HG02571 (cell line): ENCODE data around the gene C11orf98.
"Not testable (repeated sequence)": the region's sequence is repeated elsewhere in the genome, so short reads cannot be mapped to it uniquely, and the experiment has no call there.

Experiments used
- ATAC-seq: cut with Tn5 transposase; IDR thresholded peaks from one replicate; pipeline ENCODE4 v1.9.1; 2021; ENCODE audit warnings: mild to moderate bottlenecking, moderate library complexity; ENCODE audit not compliant: unreplicated experiment

C11orf98 gene

DNA sequence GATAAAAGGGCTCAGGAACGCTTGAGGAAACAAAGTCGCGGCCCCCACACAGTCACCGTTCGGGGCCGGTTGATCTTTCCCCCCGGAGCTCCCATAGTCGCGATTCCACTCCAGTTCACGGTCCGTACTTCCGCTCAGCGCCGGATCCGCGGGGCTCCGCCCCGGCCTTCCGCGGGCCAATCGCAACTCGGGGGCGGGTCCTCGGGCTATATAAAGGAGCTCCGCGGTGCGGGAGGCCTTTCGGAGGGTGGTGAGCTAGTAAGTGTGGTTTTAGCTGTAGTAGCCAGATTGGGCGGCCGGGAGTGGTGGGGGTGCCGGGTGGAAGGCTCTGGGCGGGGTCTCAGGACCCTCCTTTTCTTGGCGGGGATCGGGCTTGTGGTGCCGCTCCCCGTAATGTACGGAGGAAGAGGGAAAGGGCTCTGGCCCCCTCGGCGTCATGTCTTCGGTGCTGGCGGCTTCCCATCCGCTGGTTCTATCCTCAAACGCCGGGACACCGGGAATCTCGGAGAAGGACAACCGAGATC lies at the start of gene C11orf98, which contains the start of gene CSKMT:
Gene C11orf98 (minus strand): TSS at position 136 of the 524 bp plus-strand sequence. CDS start 41 bp downstream, at position 95.
Gene CSKMT (plus strand): TSS at position 238 of the 524 bp plus-strand sequence. CDS start 568 bp downstream, outside the sequence.
- peak; percentile 74 for ATAC-seq

DNA sequence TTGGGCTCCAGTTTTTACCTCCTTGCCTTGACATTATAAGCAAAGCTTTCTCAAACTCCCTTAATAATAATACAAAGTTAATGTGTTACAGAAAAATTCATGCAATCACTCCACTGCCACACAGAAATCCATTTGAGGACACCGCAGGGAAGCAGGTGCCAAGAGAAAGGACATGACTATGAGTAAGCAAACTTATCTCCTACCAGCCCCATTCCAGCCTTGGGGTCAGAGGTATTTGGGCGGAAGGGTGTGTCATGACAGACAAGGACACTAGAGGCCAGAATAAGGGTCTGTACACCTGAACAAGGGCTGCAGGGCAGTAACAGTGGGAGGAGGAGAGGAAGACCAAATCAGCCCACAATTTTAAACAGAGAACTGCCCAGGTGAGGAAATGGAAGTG lies 48.3 kb upstream of the C11orf98 start:
- ATAC-seq = no peak

DNA sequence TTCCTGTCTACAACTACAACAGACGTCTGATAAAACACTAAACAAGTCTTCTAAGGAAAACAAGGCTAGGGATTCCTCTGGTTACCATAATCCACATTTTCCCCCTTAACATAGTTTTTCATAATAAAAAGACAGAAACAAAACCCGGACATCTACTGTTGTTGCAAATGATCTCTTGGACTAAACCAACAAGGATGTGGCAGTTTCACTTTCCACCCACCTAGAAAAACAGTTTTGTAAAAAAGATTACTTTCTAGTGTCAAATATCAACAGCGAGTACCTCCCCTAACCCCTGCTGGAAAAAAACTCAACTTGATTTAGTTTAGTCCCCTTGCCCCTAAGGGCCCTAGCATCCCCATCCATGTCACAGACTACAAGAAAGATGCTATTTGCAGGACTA lies 47.9 kb upstream of the C11orf98 start:
- no peak for ATAC-seq

DNA sequence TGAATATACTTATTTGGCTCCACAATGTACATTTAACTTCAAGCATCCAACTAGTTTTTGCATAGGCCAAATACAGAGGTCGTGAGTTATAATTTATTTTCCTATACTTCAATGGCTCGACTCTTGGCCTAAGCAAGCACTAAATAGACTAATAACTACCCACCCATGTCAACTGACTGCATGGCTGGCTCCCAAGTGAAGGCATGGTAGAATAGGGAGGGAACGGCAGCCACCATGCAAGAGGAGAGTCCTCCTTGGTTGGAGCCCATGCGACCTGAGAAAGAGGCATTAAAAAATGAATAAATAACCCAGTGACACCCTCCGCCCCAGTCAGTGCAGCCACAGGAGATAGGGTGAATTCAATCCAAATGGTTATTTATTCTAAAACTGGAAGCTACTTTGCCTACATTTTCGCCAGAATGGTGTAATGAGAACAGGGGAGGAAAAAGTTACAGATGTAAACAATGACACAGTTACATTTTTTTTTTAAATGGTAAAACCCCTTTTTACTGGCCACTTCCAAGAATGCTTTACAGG lies 47.3 kb upstream of the C11orf98 start:
- ATAC-seq = no peak

DNA sequence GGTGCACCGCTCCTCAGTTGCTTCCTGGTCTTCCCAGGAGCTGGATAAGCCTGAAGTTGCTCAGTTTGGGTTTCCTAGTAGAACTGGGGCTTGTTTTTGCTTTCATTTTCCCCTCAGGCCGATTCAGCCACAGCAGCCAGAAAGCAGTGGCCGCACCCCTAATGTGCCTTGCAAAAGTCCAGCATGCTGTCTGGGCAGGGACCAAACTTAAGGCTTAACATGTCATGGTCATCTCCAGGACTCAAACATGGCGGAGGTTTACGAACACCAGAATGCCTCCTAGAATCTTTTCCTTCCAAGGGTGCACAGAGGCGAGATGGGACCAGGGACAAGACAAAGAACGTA lies 45.0 kb upstream of the C11orf98 start:
- ATAC-seq = peak; percentile 1

DNA sequence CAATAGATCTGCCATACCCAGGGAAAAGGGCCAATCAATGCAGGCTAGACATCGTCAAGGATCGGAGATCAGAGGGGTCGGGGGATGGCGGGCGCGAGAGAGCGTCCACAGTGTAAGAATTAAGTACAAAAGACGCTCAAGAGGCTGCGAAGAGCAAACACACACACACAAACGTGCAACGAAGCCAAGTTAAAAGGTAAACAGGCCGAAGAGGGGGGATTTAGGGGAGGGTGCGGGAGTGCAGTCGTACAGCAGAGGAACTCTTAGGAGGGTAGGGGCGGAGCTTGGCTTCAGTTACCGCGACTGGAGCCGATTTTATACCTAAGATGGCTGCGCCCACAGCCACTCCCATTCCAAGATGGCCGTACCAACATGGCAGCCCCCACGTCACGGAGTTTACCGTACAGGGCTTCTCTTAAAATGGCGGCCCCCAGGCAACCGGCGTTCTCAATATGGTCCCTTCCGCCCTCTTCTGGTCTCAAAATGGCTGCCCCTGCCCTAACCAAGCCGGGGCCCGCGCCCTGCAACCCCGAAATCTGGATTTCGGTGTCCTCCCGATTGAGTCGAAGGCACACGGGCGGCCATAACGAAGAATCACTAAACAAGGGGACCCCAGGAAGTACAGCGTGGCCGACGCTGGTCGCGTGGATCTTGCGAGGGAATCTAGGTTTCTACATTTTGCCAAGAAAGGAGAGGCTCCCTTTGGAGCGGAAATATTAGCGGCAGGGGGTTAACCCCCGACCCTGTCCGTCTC lies 44.4 kb upstream of the C11orf98 start:
- ATAC-seq = peak; percentile 67

DNA sequence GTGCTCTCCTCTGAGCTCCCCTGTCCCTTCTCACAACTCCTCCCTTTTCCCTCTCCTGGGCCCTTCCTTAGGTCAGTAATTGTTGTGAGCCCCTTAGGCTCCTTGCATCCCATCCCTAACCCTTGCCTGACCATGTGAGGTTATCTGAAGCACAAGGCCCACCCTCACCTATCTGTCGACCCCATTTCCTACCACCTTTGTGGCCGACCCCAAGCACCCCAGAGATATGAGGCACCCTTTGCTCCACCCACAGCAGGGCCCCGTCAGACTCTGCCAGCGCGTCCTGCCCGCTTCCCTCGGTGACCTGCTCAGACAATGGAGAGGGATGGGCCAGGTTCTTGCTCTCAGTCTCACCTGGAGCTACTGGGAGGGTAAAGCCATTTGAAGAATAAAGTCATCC lies 43.8 kb upstream of the C11orf98 start:
- ATAC-seq = no peak

DNA sequence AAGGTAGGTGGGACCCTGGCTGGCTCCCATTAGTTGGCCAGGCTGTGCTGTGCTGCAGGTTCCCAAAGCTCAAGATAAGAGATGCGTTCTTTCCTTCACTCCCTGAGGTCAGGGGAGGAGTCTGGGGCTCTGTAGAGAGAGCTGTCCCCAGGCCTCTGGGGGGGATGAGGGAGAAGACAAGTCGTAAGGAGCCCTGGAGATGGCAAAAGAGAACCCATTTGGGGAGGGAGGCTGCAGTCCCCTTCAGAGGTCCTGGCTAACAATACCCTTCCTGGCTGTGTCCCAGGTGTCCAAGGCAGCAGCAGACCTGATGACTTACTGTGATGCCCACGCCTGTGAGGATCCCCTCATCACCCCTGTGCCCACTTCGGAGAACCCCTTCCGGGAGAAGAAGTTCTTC lies 43.4 kb upstream of the C11orf98 start:
- ATAC-seq = no peak

DNA sequence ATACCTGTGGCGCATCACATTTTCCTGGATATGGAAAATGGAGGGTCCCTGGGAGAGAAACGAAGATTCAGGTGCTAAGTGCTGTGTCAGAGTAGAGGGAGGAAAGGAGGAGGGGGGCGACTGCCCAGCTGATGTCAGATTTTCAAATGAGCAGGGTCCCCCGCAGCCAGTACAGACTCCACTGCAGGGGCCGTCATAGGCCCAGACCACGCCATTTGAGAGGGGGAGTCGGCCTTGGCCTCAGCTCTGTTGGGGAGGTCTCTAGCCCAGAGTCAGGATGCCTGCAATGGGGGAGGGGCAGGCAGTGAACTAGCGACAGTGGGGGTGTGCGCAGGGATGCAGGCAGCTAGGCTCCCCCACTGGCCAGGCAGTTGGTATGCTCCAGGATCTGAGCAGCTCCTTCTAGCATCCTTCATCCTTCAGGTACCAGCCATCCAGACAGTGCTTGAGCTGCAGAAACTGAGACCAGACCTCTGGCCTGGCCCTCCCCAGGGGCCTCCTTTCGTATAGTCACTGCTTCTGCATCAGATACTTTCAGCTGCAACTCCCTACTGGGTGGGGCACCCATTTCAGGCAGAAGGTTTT lies 42.4 kb upstream of the C11orf98 start, which contains the start of the genes BSCL2 and GNG3:
Gene BSCL2 (minus strand): TSS at position 148 of the 585 bp plus-strand sequence. CDS start 229 bp downstream, outside the sequence.
Gene GNG3 (plus strand): TSS at position 400 of the 585 bp plus-strand sequence. CDS start 620 bp downstream, outside the sequence.
- no peak for ATAC-seq

DNA sequence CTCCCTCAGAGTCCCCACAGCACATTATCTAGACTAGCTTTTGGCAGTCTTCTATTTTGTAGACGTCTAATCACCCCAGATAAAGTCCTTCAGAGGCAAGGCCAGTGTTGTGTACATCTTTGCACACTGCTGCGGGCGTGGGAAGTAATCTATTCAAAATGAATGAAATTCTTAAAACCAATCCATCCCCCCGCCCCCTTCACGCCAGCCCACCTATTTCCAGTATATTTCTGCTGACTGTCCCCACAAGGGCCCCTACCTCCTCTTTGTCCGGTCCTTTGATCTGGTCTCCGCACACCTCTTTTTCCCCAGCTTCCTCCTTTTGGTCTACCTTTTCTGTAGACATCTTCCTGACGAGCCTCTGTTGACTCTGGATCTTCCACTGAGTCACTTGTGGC lies 41.8 kb upstream of the C11orf98 start:
- no peak for ATAC-seq

DNA sequence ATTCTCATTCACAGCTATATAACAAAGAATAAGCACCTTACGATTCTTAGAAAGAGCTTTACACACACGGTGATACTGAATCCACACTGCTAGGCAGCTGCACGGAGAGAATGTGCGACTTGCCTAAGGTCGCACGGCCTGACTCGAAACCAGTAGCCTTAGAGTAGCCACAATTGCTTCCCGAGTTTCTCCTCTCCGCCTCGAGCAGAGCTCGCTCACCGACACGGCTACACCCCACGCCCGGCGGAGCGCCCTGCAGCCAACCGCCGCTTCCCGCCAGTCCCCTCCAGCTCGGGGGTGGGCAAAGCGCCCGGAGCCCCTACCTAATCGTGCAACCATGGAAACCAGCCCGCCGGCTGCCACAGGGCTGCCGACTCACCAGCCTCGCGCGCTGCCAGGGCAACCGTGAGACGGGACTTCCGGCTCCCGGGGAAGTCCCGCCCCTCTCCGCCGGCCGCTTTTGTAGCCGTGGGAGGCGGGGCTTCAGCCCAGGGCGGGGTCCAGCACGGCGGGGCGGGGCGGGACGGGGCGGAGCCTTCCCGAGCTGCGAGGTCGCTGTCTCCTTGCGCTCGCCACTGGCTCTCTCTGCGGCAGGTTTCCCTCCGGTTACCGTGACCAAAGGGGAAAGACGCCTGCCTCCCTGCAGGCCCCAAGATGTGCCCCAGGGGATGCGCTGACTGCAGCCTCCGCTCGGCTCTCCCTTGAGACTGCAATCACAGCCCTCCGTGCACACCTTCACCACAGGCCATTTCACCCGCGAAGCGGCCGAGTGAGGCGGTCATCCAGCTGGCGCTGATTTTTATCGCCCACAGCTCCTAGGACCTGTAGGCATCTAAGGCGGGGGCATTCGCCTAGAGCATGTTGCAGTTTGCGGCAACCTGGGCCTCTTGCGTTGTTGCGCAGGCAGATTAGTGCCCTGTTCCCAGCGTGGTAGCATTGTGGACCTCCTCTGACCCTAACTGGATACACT lies 41.2 kb upstream of the C11orf98 start:
- peak; percentile 53 for ATAC-seq

DNA sequence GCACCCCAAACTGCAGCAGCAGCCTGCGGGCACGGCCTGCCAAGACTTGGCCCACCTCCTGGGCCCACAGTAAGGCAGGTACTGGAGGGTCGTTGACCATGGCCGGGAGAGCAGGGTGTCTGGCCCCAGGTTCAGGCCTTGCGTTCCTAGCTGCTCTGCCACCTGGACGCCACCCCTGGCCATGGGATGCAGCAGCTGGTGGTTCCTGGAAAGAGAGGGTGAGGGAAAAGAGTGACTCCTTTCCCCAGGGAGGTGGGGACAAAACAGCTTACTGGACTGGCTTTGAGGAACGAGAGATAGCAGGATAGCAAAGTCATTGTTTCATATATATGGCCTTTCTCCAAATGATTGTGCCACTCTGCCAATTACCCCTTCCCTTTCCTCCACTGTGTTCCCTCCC lies 40.4 kb upstream of the C11orf98 start:
- ATAC-seq = no peak

DNA sequence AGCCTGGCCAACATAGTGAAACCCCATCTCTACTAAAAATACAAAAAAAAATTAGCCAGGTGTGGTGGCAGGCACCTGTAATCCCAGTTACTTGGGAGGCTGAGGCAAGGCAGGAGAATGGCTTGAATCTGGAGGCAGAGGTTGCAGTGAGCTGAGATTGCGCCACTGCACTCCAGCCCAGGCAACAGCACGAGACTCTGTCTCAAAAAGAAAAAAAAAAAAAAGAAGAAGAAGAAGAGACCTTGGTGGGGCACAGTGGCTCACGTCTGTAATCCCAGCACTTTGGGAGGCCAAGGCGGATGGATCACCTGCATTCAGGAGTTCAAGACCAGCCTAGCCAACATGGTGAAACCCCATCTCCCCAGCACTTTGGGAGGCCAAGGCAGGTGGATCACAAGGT lies 38.9 kb upstream of the C11orf98 start:
- ATAC-seq = not testable (repeated sequence)

DNA sequence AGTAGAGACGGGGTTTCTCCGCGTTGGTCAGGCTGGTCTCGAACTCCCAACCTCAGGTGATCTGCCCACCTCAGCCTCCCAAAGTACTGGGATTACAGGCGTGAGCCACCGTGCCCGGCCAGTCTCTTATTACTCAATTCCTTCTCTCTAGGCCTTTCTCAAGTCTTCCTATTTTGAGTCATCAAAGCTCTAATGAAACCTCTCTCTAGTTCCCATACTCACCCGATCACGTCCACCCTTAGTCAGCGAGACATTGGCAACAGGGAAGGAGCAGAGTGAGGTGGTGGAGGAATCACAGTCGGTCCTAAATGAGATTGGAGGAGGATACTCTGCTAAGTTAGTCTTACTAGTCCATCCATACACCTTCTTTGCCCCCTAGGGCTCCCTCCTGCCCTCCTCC lies 37.2 kb upstream of the C11orf98 start:
- ATAC-seq = no peak

DNA sequence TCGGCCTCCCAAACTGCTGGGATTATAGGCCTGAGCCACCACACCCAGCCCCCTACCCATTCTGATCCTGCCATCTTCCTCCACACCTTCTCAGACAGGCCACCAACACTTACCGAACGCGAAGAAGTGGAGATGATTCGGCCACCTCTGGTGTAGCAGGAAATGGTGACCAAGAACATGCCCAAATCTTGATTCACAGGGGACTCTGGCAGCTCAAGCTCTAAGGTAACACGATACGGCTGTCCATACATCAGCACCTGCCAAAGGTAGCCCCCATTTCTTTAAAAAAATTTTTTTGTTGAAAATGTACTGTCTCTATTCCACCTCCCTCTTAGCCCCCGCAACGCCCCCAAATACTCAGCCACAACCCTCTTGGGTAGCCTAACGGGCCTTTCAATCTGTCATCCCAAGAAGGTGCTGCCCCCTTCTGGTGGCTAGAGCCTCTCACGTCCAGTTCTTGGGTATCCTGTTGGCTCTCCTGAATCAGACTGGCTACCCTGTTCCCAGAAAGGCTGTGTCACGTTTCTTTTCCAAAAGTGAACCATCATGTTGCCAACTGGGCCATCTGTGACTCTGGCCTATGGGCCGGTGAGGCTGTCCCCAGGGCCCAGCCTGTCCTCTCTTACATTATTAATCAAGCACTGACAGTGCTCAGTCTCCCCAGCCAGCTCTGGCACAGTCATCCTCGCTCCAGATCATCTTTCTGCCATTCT lies 29.6 kb upstream of the C11orf98 start:
- no peak for ATAC-seq

DNA sequence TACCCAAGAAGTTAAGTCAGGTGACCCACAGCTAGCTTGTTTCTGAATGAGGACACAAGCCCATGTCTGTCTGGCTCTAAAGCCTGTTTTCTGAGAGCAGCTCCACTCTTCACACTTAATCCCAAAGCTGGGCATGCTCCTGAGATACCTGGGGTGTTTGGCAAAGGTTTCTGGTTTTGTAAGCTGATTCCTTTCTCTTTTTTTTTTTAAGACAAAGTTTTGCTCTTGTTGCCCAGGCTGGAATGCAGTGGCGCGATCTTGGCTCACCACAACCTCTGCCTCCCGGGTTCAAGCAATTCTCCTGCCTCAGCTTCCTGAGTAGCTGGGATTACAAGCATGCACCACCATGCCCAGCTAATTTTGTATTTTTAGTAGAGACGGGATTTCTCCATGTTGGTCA lies 28.6 kb upstream of the C11orf98 start:
- not testable (repeated sequence) for ATAC-seq

DNA sequence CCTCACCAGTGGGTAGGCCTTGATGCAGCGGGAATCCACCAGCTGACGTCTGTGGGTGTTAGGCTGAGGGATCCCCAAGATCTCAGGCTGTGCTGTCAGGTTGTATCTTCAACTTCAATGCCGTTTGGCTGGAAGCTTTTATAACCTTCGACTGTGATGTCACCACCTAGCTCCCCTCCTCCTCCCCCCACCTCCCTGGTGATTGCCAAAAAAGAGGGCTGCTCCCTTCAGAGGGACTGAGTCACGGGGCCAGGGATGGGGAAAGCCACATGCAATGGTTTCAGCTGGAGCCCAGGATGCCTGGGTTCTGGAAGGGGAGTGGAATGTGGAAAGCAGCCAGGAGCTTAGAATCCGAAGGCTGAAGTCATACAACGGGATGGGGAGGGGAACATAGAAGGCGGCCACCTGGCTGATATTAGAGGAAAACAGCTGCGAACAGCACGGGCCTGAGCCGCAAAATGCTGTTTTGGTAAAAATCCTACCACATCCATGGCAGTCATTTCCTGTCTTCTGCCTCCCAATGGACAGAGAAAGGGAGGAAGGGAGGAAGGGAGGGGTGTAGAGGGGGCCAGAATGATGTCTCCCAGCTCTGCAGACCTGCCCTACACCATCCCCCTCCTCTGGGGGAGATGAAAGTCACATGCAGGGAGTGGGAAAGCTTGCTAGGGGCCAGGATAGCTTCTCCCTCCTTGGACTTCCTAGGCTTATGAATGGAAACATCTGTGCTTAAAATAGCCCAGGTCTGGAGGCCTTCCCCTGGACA lies 24.6 kb upstream of the C11orf98 start, which contains the start of gene LRRN4CL:
Gene LRRN4CL (minus strand): TSS at position 110 of the 763 bp plus-strand sequence. CDS start 1,022 bp downstream, outside the sequence.
- ATAC-seq = no peak

DNA sequence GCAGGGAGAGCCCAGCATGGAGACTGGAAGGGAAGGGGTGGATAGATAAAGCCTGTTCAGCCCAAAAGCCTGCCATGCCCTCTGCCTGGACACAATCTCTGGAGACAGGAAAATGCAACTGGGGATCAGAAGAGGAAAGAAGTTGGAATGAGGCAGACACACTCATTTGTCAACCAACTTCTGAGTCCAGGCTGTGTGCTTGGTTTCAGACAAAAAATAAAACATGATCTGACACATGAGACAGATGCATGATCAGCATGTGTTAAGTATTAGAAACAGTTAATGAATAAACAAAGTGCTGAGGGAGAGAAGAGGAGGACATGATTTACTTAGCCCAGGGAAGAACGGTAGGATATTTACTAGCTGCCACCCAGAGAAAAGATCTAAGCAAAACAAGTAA lies 23.5 kb upstream of the C11orf98 start:
- ATAC-seq = no peak
